ENCODE measurements around the gene DCP1B.

DNA sequence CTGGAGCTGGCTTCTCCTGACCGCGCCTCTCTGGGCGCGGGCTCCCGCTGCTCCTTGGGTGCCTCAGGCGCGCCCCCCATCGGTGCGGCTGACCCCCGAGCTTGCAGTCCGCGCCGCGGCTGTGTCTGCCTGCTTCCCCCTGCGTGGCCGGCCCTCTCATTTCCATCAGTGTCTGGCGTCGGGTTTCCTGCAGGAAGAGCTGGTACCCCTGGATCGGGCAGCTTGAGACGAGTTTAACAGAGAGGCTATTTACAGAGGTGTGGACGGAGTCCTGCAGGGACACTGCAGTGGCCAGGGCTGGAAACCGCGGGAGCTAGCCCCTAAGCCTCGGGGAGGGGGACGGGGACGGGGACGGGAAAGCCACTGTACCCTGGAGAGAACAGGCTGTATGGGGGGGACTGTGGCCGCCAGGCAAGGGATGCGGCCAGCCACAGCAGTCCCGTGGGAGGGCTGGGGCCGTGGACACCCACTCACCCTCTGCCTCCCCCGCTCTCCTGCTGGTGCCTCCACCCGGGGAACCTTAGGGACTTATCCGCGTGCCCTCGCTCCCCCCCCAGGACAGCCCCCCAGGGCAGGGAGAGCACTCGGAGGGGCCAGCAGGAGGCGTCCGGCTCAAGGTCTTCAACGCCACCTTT lies 82.1 kb downstream of the DCP1B start:
- TF ChIP-seq CTCF (IDR thresholded peaks at IDR 0.05; ENCODE audit: low read depth, low read length, missing input control) (no peak), GABPA (IDR thresholded peaks at IDR 0.05 in 1 of 2, conservative IDR thresholded peaks at IDR 0.05 in 1 of 2) (no peak)
